WTC11 (cell line): Measurements from ENCODE around the gene CEP70. TPM values are rescaled to one million over a fixed set of nuclear protein-coding genes. Genes with fewer than 3 reads are reported as not detected.

Experiments used
- ATAC-seq: fragments of 200-7000 bp; cut with Tn5 transposase; 2 replicates; pipeline ENCODE4 v1.10.0; 2021; ENCODE audit warnings: mild to moderate bottlenecking, moderate library complexity
- CTCF ChIA-PET: fragments of 300-600 bp; sonication (Branson Sonifier 250); formaldehyde crosslinking; loops from one replicate; lab custom pipeline; 2021; ENCODE audit warnings: antibody characterized with exemption; lab: Charles Lee
- POLR2A ChIA-PET: fragments of 350-600 bp; sonication (Branson Sonifier 250); formaldehyde crosslinking; loops from one replicate; lab custom pipeline; 2021; ENCODE audit warnings: antibody characterized with exemption; lab: Charles Lee
- DNase-seq: peaks from one replicate; pipeline ENCODE4 v3.0.0; 2021; ENCODE audit warnings: low spot score
- H3K27ac Mint-ChIP-seq: 2 replicates; pipeline ENCODE4 v1.8.0; 2021; ENCODE audit warnings: mixed read lengths
- H3K27me3 Mint-ChIP-seq: 2 replicates; pipeline ENCODE4 v1.8.0; 2021; ENCODE audit warnings: low read depth, mild to moderate bottlenecking, moderate library complexity, mixed read lengths
- H3K36me3 Mint-ChIP-seq: 2 replicates; pipeline ENCODE4 v1.8.0; 2021; ENCODE audit warnings: mixed read lengths
- H3K4me1 Mint-ChIP-seq: 2 replicates; pipeline ENCODE4 v1.8.0; 2022; ENCODE audit warnings: mixed read lengths
- H3K4me3 Mint-ChIP-seq: 2 replicates; pipeline ENCODE4 v1.8.0; 2021; ENCODE audit warnings: mild to moderate bottlenecking, moderate library complexity, mixed read lengths
- H3K9me3 Mint-ChIP-seq: 2 replicates; pipeline ENCODE4 v1.8.0; 2021; ENCODE audit warnings: mixed read lengths
- AFF4 ChIP-seq: sonication (generic); formaldehyde crosslinking; IDR thresholded peaks from 2 replicates; pipeline ENCODE4 v1.8.1; 2023; ENCODE audit warnings: mild to moderate bottlenecking, missing genetic modification reagents, borderline replicate concordance
- AR ChIP-seq: fragments of 250-450 bp; sonication (Bioruptor Pico); IDR thresholded peaks from 2 replicates; pipeline ENCODE4 v1.9.0; 2021; ENCODE audit warnings: mild to moderate bottlenecking
- ATF1 ChIP-seq: sonication (generic); formaldehyde crosslinking; IDR thresholded peaks from 2 replicates; pipeline ENCODE4 v1.8.1; 2023; ENCODE audit warnings: mild to moderate bottlenecking, moderate library complexity, missing genetic modification reagents
- ATF2 ChIP-seq: sonication (generic); formaldehyde crosslinking; IDR thresholded peaks from 2 replicates; pipeline ENCODE4 v1.8.1; 2022; ENCODE audit warnings: low read depth, missing genetic modification reagents, borderline replicate concordance
- ELF4 ChIP-seq: sonication (generic); formaldehyde crosslinking; IDR thresholded peaks from 2 replicates; pipeline ENCODE4 v1.8.1; 2022; ENCODE audit warnings: low read depth, mild to moderate bottlenecking, moderate library complexity, missing genetic modification reagents
- ESRRA ChIP-seq: sonication (generic); formaldehyde crosslinking; IDR thresholded peaks from 2 replicates; pipeline ENCODE4 v1.8.1; 2022; ENCODE audit warnings: mild to moderate bottlenecking, missing genetic modification reagents, borderline replicate concordance
- FOXK1 ChIP-seq: sonication (generic); formaldehyde crosslinking; IDR thresholded peaks from 2 replicates; pipeline ENCODE4 v1.8.0; 2022; ENCODE audit warnings: mild to moderate bottlenecking, moderate library complexity, missing genetic modification reagents
- MYBL2 ChIP-seq: sonication (generic); formaldehyde crosslinking; IDR thresholded peaks from 2 replicates; pipeline ENCODE4 v1.8.1; 2023; ENCODE audit warnings: mild to moderate bottlenecking, moderate library complexity, missing genetic modification reagents
- NFE2L1 ChIP-seq: sonication (generic); formaldehyde crosslinking; IDR thresholded peaks from 2 replicates; pipeline ENCODE4 v1.8.1; 2023; ENCODE audit warnings: missing genetic modification reagents
- NR1H2 ChIP-seq: sonication (generic); formaldehyde crosslinking; IDR thresholded peaks from 2 replicates; pipeline ENCODE4 v1.9.0; 2021; ENCODE audit warnings: mild to moderate bottlenecking, moderate library complexity, missing genetic modification reagents
- SMAD3 ChIP-seq: sonication (generic); formaldehyde crosslinking; IDR thresholded peaks from 2 replicates; pipeline ENCODE4 v1.8.0; 2022; ENCODE audit warnings: missing genetic modification reagents, mild to moderate bottlenecking, borderline replicate concordance
- SOX15 ChIP-seq: fragments of 250-450 bp; sonication (Bioruptor Pico); IDR thresholded peaks from 2 replicates; pipeline ENCODE4 v1.9.0; 2021; ENCODE audit warnings: mild to moderate bottlenecking
- TEAD4 ChIP-seq: sonication (generic); formaldehyde crosslinking; IDR thresholded peaks from 2 replicates; pipeline ENCODE4 v1.8.0; 2022; ENCODE audit warnings: mild to moderate bottlenecking, missing genetic modification reagents
- TP53 ChIP-seq: sonication (generic); formaldehyde crosslinking; IDR thresholded peaks from 2 replicates; pipeline ENCODE4 v1.8.1; 2023; ENCODE audit warnings: mild to moderate bottlenecking, missing genetic modification reagents
- ZNF121 ChIP-seq: sonication (generic); formaldehyde crosslinking; IDR thresholded peaks from 2 replicates; pipeline ENCODE4 v1.8.0; 2023; ENCODE audit warnings: missing genetic modification reagents
- ZNF138 ChIP-seq: sonication (generic); formaldehyde crosslinking; conservative IDR thresholded peaks from 2 replicates; pipeline ENCODE4 v1.8.1; 2022; ENCODE audit warnings: mild to moderate bottlenecking, moderate library complexity, missing genetic modification reagents
- ZNF219 ChIP-seq: sonication (generic); formaldehyde crosslinking; IDR thresholded peaks from 2 replicates; pipeline ENCODE4 v1.8.0; 2023; ENCODE audit warnings: missing genetic modification reagents, mild to moderate bottlenecking, borderline replicate concordance
- ZNF671 ChIP-seq: fragments of 250-450 bp; sonication (Bioruptor Pico); IDR thresholded peaks from 2 replicates; pipeline ENCODE4 v1.8.0; 2021; ENCODE audit warnings: mild to moderate bottlenecking
- total RNA-seq: library from RNA; stranded (reverse); gene quantifications from 3 replicates; pipeline ENCODE4 v1.2.3, GENCODE V29; 2021
- TF ChIP-seq, protein P1 (sequence below): sonication (generic); formaldehyde crosslinking; IDR thresholded peaks from 2 replicates; pipeline ENCODE4 v1.8.0; 2023; ENCODE audit warnings: missing genetic modification reagents
- TF ChIP-seq, protein P2 (sequence below): sonication (generic); formaldehyde crosslinking; IDR thresholded peaks from 2 replicates; pipeline ENCODE4 v1.8.1; 2023; ENCODE audit warnings: mild to moderate bottlenecking, missing genetic modification reagents
- TF ChIP-seq, protein P3 (sequence below): sonication (generic); formaldehyde crosslinking; conservative IDR thresholded peaks from 2 replicates; pipeline ENCODE4 v1.8.1; 2023; ENCODE audit warnings: mild to moderate bottlenecking, low read depth, missing genetic modification reagents, moderate library complexity

The CEP70 gene
- total RNA-seq, 1 experiment from 2014 or later = 27.2 TPM

GRCh38 chr3:138457863-138458735 is 136.0 kb downstream of the CEP70 start (continued):
- TF ChIP-seq NFE2L1 (CRISPR knock-in tag) (no peak), FOXK1 (CRISPR knock-in tag) (no peak), SMAD3 (CRISPR knock-in tag) (no peak), MYBL2 (CRISPR knock-in tag) (no peak), NR1H2 (no peak), ZNF138 (CRISPR knock-in tag) (no peak), ZNF671 (no peak), ESRRA (CRISPR knock-in tag) (no peak), ZNF219 (CRISPR knock-in tag) (no peak), TP53 (CRISPR knock-in tag) (no peak)
- TF ChIP-seq, protein P1, sequence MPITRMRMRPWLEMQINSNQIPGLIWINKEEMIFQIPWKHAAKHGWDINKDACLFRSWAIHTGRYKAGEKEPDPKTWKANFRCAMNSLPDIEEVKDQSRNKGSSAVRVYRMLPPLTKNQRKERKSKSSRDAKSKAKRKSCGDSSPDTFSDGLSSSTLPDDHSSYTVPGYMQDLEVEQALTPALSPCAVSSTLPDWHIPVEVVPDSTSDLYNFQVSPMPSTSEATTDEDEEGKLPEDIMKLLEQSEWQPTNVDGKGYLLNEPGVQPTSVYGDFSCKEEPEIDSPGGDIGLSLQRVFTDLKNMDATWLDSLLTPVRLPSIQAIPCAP (CRISPR knock-in tag) = no peak
- TF ChIP-seq, protein P2, sequence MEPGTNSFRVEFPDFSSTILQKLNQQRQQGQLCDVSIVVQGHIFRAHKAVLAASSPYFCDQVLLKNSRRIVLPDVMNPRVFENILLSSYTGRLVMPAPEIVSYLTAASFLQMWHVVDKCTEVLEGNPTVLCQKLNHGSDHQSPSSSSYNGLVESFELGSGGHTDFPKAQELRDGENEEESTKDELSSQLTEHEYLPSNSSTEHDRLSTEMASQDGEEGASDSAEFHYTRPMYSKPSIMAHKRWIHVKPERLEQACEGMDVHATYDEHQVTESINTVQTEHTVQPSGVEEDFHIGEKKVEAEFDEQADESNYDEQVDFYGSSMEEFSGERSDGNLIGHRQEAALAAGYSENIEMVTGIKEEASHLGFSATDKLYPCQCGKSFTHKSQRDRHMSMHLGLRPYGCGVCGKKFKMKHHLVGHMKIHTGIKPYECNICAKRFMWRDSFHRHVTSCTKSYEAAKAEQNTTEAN = no peak
- TF ChIP-seq, protein P3, sequence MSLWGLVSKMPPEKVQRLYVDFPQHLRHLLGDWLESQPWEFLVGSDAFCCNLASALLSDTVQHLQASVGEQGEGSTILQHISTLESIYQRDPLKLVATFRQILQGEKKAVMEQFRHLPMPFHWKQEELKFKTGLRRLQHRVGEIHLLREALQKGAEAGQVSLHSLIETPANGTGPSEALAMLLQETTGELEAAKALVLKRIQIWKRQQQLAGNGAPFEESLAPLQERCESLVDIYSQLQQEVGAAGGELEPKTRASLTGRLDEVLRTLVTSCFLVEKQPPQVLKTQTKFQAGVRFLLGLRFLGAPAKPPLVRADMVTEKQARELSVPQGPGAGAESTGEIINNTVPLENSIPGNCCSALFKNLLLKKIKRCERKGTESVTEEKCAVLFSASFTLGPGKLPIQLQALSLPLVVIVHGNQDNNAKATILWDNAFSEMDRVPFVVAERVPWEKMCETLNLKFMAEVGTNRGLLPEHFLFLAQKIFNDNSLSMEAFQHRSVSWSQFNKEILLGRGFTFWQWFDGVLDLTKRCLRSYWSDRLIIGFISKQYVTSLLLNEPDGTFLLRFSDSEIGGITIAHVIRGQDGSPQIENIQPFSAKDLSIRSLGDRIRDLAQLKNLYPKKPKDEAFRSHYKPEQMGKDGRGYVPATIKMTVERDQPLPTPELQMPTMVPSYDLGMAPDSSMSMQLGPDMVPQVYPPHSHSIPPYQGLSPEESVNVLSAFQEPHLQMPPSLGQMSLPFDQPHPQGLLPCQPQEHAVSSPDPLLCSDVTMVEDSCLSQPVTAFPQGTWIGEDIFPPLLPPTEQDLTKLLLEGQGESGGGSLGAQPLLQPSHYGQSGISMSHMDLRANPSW (CRISPR knock-in tag) = no peak

GRCh38 chr3:138456961-138457862 is 136.8 kb downstream of the CEP70 start:
- ChIA-PET POLR2A (no interaction called here), CTCF (interaction anchor here (1.4 to 1.8 kb wide), 2 partner anchors 22 to 479 kb away, joined by 4 to 5 read pairs; no protein-coding TSS in a partner anchor)
- no peaks in the 10 kb centered on the region for H3K27me3 Mint-ChIP-seq
- no peak overlapping the region for H3K4me3 Mint-ChIP-seq
- H3K27ac Mint-ChIP-seq = peak overlapping the region; percentile 53; the same call in 1 of the 2 replicates
- no peaks in the 10 kb centered on the region for H3K9me3 Mint-ChIP-seq
- DNase-seq (no peak), ATAC-seq (no peak)
- peaks cover 4% of the 10 kb centered on the region; the same call in 1 of the 2 replicates for H3K4me1 Mint-ChIP-seq
- H3K36me3 Mint-ChIP-seq = peaks cover 14% of the 10 kb centered on the region
- TF ChIP-seq ELF4 (CRISPR knock-in tag) (no peak), ATF1 (CRISPR knock-in tag) (no peak), ZNF121 (CRISPR knock-in tag) (no peak), AR (CRISPR knock-in tag) (no peak), ESRRA (CRISPR knock-in tag) (no peak), SOX15 (no peak), TEAD4 (no peak), AFF4 (no peak), ATF2 (CRISPR knock-in tag) (no peak)
